ENCODE results near the gene MUC5AC. TPM values are rescaled to one million over a fixed set of nuclear protein-coding genes. Genes with fewer than 3 reads are reported as not detected.
"Not testable (repeated sequence)": the region's sequence is repeated elsewhere in the genome, so short reads cannot be mapped to it uniquely, and the experiment has no call there.

Gene MUC5AC
- total and polyA plus RNA-seq, 2 experiments from 2014 or later = not detected

- Histone ChIP-seq H3K4me3 (no peak overlapping the region), H3K36me3 (no peaks in the 10 kb centered on the region), H3K4me1 (ENCODE audit: low read depth) (no peaks in the 10 kb centered on the region), H3K27me3 (no peaks in the 10 kb centered on the region), H3K9me3 (ENCODE audit: low read depth) (no peaks in the 10 kb centered on the region), H3K27ac (no peak overlapping the region)
- TF ChIP-seq CTCF (IDR thresholded peaks at IDR 0.05; ENCODE audit: low read depth, low read length) = no peak
- DNase-seq (ENCODE audit: low read depth in 1 of 2, low spot score in 1 of 2) = no peak
Observed at GRCh38 chr11:1161410-1162137, 3.8 kb downstream of the MUC5AC start.

GRCh38 chr11:1162138-1162475 is 4.4 kb downstream of the MUC5AC start:
- no peaks in the 10 kb centered on the region for H3K36me3 ChIP-seq
- no peak overlapping the region for H3K4me3 ChIP-seq
- DNase-seq (ENCODE audit: low read depth in 1 of 2, low spot score in 1 of 2) = no peak
- H3K4me1 ChIP-seq (ENCODE audit: low read depth) = no peaks in the 10 kb centered on the region
- H3K27me3 ChIP-seq = no peaks in the 10 kb centered on the region
- no peak for TF ChIP-seq CTCF (IDR thresholded peaks at IDR 0.05; ENCODE audit: low read depth, low read length)
- H3K9me3 ChIP-seq (ENCODE audit: low read depth) = no peaks in the 10 kb centered on the region
- H3K27ac ChIP-seq = no peak overlapping the region

DNA sequence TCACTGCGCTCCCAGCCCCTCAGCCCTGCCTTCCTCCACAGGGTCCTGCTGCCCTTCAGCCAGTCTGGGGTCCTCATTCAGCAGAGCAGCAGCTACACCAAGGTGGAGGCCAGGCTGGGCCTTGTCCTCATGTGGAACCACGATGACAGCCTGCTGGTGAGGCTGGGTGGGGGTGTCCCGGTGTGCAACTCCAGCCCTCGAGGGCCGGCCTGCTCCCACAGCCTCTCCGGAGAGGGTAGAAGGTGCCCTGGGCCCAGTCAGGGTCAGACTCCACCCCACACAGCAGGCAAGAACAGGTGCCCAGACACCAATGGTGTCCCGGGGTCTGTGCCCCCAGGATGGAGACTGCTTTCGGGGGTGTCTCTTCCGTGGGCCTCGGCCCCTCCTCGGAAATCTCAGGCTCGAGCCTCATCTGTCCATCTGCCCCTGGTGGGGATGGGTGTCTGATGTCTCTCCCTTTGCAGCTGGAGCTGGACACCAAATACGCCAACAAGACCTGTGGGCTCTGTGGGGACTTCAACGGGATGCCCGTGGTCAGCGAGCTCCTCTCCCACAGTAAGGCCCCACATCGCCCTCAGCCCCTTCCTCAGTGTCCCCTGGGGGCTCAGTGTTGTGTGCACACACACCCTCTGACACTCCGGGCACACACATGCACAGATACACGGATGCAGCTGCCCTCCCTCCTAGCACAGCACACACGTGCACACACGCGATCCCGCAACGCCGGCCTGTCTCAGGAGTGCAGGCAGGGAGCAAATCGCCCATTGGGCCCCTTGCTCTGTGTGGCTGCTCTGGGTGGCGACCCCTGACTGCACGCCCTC is 4.9 kb downstream of the MUC5AC start:
- Histone ChIP-seq H3K4me1 (ENCODE audit: low read depth) (no peaks in the 10 kb centered on the region), H3K36me3 (no peaks in the 10 kb centered on the region), H3K9me3 (ENCODE audit: low read depth) (no peaks in the 10 kb centered on the region), H3K27ac (no peak overlapping the region), H3K27me3 (no peaks in the 10 kb centered on the region), H3K4me3 (no peak overlapping the region)
- no peak for TF ChIP-seq CTCF (IDR thresholded peaks at IDR 0.05; ENCODE audit: low read depth, low read length)
- DNase-seq (ENCODE audit: low read depth in 1 of 2, low spot score in 1 of 2) = no peak

DNA sequence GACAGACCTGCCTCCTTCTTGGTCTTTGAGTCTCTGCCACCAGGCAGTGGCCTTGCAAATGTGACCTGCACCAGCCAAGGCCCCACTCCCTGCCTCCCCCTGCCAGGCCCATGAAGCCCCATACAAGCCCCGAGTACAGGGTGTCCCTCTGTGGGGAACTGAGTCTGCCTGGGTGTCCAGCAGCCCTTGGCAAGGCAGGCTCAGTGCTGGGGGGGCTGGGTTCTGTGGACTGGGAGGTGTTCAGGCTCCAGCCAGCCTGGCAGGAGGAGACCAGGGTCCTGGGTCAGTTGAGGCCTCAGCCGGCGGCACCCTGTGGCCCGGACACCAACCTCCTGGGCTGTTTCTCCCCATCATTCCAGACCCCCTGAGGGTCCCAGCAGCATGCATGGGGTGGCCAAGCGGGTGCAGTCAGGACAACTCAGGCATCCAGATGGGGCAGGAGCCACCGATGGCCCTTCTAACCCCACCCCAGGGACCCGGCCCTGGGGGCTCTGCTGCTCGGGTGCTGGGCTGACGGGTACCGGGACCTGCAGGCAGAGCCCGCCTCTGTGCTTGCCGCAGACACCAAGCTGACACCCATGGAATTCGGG is 5.7 kb downstream of the MUC5AC start:
- no peaks in the 10 kb centered on the region for H3K27me3 ChIP-seq
- no peak for TF ChIP-seq CTCF (IDR thresholded peaks at IDR 0.05; ENCODE audit: low read depth, low read length)
- no peaks in the 10 kb centered on the region for H3K4me1 ChIP-seq (ENCODE audit: low read depth)
- no peak overlapping the region for H3K27ac ChIP-seq
- no peaks in the 10 kb centered on the region for H3K36me3 ChIP-seq
- no peaks in the 10 kb centered on the region for H3K9me3 ChIP-seq (ENCODE audit: low read depth)
- DNase-seq (ENCODE audit: low read depth in 1 of 2, low spot score in 1 of 2) = no peak
- H3K4me3 ChIP-seq = no peak overlapping the region

DNA sequence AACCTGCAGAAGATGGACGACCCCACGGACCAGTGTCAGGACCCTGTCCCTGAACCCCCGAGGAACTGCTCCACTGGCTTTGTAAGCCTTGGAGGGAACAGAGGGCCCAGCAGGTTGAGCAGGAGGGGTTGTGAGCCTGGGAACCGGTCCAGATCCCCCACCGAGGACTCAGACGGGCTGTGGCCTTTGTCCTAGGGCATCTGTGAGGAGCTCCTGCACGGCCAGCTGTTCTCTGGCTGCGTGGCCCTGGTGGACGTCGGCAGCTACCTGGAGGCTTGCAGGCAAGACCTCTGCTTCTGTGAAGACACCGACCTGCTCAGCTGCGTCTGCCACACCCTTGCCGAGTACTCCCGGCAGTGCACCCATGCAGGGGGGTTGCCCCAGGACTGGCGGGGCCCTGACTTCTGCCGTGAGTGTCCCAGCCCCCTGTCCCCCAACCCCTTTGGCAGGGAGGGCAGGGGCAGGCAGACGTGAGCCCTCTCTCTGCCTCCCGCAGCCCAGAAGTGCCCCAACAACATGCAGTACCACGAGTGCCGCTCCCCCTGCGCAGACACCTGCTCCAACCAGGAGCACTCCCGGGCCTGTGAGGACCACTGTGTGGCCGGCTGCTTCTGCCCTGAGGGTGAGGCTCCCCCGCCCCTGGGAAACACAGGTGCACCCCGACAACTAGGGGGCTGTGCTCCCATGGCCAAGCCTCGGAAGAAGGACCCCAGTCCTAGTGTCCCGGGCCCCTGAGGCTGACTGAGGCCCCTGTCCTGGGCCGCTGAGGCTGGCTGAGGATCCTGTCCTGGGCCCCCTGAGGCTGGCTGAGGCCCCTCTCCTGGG is 6.4 kb downstream of the MUC5AC start:
- no peak for TF ChIP-seq CTCF (IDR thresholded peaks at IDR 0.05; ENCODE audit: low read depth, low read length)
- H3K4me1 ChIP-seq (ENCODE audit: low read depth) = no peaks in the 10 kb centered on the region
- DNase-seq (ENCODE audit: low read depth in 1 of 2, low spot score in 1 of 2) = no peak

DNA sequence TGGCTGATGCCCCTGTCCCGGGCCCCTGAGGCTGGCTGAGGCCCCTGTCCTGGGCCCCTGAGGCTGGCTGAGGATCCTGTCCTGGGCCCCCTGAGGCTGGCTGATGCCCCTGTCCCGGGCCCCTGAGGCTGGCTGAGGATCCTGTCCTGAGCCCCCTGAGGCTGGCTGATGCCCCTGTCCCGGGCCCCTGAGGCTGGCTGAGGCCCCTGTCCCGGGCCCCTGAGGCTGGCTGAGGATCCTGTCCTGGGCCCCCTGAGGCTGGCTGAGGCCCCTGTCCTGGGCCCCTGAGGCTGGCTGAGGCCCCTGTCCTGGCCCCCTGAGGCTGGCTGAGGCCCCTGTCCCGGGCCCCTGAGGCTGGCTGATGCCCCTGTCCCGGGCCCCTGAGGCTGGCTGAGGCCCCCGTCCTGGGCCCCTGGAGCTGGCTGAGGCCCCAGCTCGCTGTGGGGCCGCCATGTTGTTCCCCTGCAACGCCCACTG is 7.1 kb downstream of the MUC5AC start:
- H3K9me3 ChIP-seq (ENCODE audit: low read depth) = not testable (repeated sequence)

More for the DNA sequence above, 6.4 kb downstream of the MUC5AC start:
- Histone ChIP-seq H3K9me3 (ENCODE audit: low read depth) (no peaks in the 10 kb centered on the region), H3K36me3 (no peaks in the 10 kb centered on the region), H3K27ac (no peak overlapping the region), H3K27me3 (no peaks in the 10 kb centered on the region), H3K4me3 (no peak overlapping the region)

More for the DNA sequence above, 7.1 kb downstream of the MUC5AC start:
- H3K36me3 ChIP-seq; DNase-seq (ENCODE audit: low read depth in 1 of 2, low spot score in 1 of 2); H3K4me1 ChIP-seq (ENCODE audit: low read depth); H3K4me3 ChIP-seq; H3K27me3 ChIP-seq; H3K27ac ChIP-seq: not testable (repeated sequence)

Measured in cardiac muscle cell (in vitro differentiated cells and primary cell).